RWPE2 (cell line): ENCODE data around the gene LRGUK.

Source experiments
- ATAC-seq: fragments of 200-7000 bp; cut with Tn5 transposase; 3 replicates; pipeline ENCODE4 v1.9.1; 2021; ENCODE audit warnings: low read depth
- DNase-seq: peaks from one replicate; pipeline ENCODE4 v3.0.0-alpha.2; 2020; ENCODE audit warnings: low spot score
- H3K27ac ChIP-seq: fragments of 450-650 bp; 2 replicates; pipeline ENCODE4 v1.5.1; 2017; ENCODE audit warnings: mild to moderate bottlenecking; ENCODE audit not compliant: poor library complexity, severe bottlenecking
- H3K27me3 ChIP-seq: fragments of 250-450 bp; sonication (Bioruptor Pico); 2 replicates; pipeline ENCODE4 v1.5.1; 2021; ENCODE audit warnings: mild to moderate bottlenecking, moderate library complexity; ENCODE audit not compliant: insufficient read depth, poor library complexity, severe bottlenecking
- H3K36me3 ChIP-seq: fragments of 250-450 bp; sonication (Bioruptor Pico); 2 replicates; pipeline ENCODE4 v1.5.1; 2020; ENCODE audit warnings: low read depth, mild to moderate bottlenecking, moderate library complexity
- H3K4me1 ChIP-seq: fragments of 250-450 bp; sonication (Bioruptor Pico); 2 replicates; pipeline ENCODE4 v1.5.1; 2021; ENCODE audit warnings: mild to moderate bottlenecking, moderate library complexity; ENCODE audit not compliant: insufficient read depth, poor library complexity, severe bottlenecking
- H3K4me3 ChIP-seq: fragments of 250-450 bp; sonication (Bioruptor Pico); 2 replicates; pipeline ENCODE4 v1.5.1; 2021; ENCODE audit warnings: mild to moderate bottlenecking, moderate library complexity; ENCODE audit not compliant: severe bottlenecking
- H3K9me3 ChIP-seq: fragments of 250-450 bp; sonication (Bioruptor Pico); 2 replicates; pipeline ENCODE4 v1.5.1; 2021; ENCODE audit warnings: mild to moderate bottlenecking, moderate library complexity; ENCODE audit not compliant: severe bottlenecking
- TF ChIP-seq, protein P1 (sequence below): fragments of 450-650 bp; IDR thresholded peaks from one replicate; pipeline ENCODE4 v1.5.1; 2017; ENCODE audit warnings: mild to moderate bottlenecking, moderate library complexity; ENCODE audit not compliant: poor library complexity, severe bottlenecking

The LRGUK gene

DNA sequence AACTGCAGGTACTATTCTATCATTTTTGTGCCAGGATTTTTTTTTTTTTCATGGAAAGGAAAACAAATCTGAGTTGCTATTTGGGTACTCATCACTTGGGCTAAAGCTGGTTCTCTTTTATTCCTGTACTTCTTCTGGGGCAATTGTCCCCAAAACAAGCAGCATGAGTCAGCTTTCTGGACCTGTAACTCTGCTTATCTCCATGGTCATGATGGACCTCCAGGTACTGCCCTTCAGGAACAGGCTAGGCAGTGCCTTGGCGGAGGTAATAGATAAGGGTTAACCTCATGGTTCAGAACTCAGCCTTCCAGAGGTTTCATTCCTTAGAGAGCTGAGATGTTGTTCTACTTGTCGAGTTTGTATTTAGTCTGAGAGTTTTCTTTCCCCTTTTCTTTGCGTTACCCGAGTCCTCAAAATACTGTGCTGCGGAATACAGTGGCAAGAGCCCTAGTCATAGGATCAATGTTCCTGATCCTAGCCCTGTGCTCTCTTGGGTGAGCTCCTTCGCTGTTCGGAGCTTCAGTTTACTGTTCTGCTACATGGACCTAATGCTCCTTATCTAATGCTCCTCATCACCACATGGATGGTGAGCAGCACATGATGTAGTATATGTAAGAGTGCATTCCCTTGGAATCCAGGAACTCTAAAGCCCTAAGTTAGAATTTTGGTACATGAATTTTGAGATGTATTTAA lies 74.6 kb downstream of the LRGUK start:
- Histone ChIP-seq H3K27me3 (peaks cover 2% of the 10 kb centered on the region), H3K27ac (no peak overlapping the region), H3K4me1 (no peaks in the 10 kb centered on the region), H3K36me3 (no peaks in the 10 kb centered on the region), H3K4me3 (no peak overlapping the region), H3K9me3 (no peaks in the 10 kb centered on the region)
- ATAC-seq: no peak
- TF ChIP-seq, protein P1, sequence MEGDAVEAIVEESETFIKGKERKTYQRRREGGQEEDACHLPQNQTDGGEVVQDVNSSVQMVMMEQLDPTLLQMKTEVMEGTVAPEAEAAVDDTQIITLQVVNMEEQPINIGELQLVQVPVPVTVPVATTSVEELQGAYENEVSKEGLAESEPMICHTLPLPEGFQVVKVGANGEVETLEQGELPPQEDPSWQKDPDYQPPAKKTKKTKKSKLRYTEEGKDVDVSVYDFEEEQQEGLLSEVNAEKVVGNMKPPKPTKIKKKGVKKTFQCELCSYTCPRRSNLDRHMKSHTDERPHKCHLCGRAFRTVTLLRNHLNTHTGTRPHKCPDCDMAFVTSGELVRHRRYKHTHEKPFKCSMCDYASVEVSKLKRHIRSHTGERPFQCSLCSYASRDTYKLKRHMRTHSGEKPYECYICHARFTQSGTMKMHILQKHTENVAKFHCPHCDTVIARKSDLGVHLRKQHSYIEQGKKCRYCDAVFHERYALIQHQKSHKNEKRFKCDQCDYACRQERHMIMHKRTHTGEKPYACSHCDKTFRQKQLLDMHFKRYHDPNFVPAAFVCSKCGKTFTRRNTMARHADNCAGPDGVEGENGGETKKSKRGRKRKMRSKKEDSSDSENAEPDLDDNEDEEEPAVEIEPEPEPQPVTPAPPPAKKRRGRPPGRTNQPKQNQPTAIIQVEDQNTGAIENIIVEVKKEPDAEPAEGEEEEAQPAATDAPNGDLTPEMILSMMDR: no peak
- no peak for DNase-seq

DNA sequence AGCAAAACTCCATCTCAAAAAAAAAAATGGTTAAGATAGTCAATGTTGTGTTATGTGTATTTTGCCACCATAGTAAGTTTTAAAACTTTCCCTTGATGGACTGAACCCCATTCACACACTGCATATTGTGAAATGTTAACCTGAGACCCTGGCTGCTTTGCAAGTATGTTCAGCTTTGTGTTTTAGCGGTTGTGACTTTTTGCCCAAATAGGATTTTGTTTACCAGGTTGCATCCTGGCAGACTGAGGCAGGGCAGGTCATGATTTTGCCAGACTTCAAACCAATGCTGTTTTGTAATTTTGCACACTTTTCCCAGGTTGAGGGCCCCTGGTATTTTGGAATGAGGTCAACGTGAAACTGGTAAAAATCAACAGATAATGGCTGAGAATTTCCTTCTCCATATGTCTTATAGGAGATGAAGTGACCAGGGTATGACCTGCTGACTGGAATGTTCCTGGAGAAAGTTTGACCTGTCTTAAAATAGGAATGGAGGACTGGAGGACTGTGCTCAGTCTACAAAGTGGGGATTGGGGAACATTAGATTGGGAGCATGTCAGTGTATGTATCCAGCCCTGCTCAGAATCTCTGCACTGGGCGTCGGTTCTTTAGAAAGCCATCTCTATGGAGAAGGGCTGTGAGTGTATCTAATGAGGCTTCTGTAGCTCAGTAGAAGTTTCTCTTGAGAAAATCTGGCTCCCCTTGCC lies 76.2 kb downstream of the LRGUK start:
- TF ChIP-seq, protein P1: no peak
- no peak overlapping the region for H3K4me3 ChIP-seq
- no peaks in the 10 kb centered on the region for H3K36me3 ChIP-seq
- DNase-seq (no peak), ATAC-seq (no peak)
- peaks cover 2% of the 10 kb centered on the region for H3K27me3 ChIP-seq
- H3K4me1 ChIP-seq: no peaks in the 10 kb centered on the region
- H3K9me3 ChIP-seq: no peaks in the 10 kb centered on the region
- H3K27ac ChIP-seq: no peak overlapping the region

DNA sequence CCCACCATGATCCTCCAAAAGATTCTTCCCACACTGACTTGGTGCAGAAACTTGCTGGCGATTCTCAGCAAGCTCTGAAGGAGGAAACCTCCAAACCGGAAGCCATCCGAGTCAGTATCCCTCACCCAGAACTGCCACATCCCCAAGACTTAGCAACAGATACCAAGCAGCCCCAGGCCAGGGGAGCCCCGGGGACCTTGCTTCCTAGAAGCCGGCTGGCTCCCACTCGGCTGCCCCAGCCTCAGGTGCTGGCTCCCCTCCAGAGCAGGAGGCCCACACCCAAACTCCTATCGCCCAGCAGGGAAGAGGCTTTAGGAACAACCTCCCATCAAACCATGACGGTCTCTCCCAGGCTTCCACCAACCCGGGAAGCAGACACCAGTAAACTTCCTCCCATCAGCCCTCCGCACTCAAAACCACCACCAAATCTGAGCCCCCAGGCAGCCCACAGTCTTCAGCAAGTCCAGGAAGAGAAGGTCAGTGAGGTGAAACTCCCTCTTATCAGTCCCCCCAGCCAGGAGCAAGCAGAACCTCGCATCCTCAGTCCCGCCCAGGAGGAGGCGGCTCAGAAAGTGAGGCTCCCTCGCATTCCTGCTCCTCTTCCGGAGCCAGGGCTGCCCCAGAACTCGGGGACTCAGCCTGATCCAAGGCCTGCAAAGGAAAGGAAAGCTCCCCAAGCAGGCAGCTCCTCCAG lies 82.3 kb downstream of the LRGUK start:
- Histone ChIP-seq H3K36me3 (no peaks in the 10 kb centered on the region), H3K27ac (no peak overlapping the region), H3K9me3 (no peaks in the 10 kb centered on the region), H3K4me1 (no peaks in the 10 kb centered on the region), H3K4me3 (no peak overlapping the region), H3K27me3 (peaks cover 2% of the 10 kb centered on the region)
- ATAC-seq: no peak
- TF ChIP-seq, protein P1: no peak
- DNase-seq: no peak

DNA sequence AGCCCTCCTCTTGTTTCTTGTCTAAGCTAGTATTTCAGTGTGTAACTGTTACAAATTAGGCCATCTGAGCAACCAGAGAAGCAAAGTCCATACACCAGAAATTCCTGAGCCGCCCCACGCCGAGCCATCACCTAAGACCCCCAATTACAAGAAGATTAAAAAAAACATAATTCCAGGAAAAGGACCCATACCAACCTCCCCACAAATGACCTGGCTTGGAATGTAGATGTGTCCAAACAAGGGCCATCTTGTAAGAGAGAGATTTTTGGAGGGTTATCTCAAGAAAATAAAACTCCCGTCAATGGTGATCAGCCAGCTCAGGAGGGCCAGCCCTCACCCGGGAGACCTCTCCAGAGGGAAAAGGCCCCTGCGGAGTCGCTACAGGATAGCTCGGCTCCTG lies 83.1 kb downstream of the LRGUK start:
- no peaks in the 10 kb centered on the region for H3K4me1 ChIP-seq
- H3K27ac ChIP-seq: no peak overlapping the region
- DNase-seq (no peak), ATAC-seq (no peak)
- H3K9me3 ChIP-seq: no peaks in the 10 kb centered on the region
- peaks cover 2% of the 10 kb centered on the region for H3K27me3 ChIP-seq
- TF ChIP-seq, protein P1: no peak
- no peak overlapping the region for H3K4me3 ChIP-seq
- H3K36me3 ChIP-seq: no peaks in the 10 kb centered on the region
